K562 (cell line): ENCODE data around the gene IDI2. TPM values are rescaled to one million over a fixed set of nuclear protein-coding genes. Genes with fewer than 3 reads are reported as not detected.

Experiments
- ATAC-seq: fragments of 200-7000 bp; cut with Tn5 transposase; 3 replicates; pipeline ENCODE4 v1.9.1; 2020; ENCODE audit warnings: moderate library complexity
- BruUV-seq: library from RNA; stranded (reverse); fragments of 400-500 nt; replicated peaks from 2 replicates; lab custom pipeline; 2021; lab: Mats Ljungman, UMichigan
- CTCF ChIA-PET: fragments of 300-600 bp; formaldehyde crosslinking; extraction: SDS; loops from one replicate; lab custom pipeline; 2021; ENCODE audit warnings: low intra/inter-chr PET ratio; lab: Yijun Ruan, JAX
- POLR2A ChIA-PET: fragments of 300-600, 350-650 bp; sonication (Branson Sonifier 250); formaldehyde crosslinking; extraction: SDS; loops from one replicate; lab custom pipeline; 2021; ENCODE audit warnings: antibody characterized with exemption, inconsistent platforms; lab: Yijun Ruan, JAX
- DNase-seq, 4 experiments: peaks; one replicate each; pipeline versions ENCODE4 v3.0.0 to v3.0.0-alpha.2; 2011 to 2018; ENCODE audit warnings: low spot score in 3 of 4, mixed read lengths in 3 of 4; ENCODE audit errors: extremely low read depth in 1 of 4
- FAIRE-seq: peaks from 2 replicates; lab custom pipeline; 2011; peaks lifted over from hg19 to GRCh38; lab: Jason Lieb, UNC
- H2AFZ ChIP-seq: 2 replicates; pipeline ENCODE4 v1.6.0; 2011; ENCODE audit warnings: low read depth, low read length, control low read depth, inconsistent platforms
- H3K27ac ChIP-seq: fragments of 200-600 bp; 3 replicates; pipeline ENCODE4 v1.8.0; 2011; ENCODE audit warnings: low read depth, mild to moderate bottlenecking, control low read depth, inconsistent platforms, low read length, moderate library complexity, mixed read lengths; ENCODE audit errors: extremely low read depth
- H3K27me3 ChIP-seq, 2 experiments: fragments of 300-600 bp in 1 of 2; 2 replicates in 1 of 2; 3 replicates in 1 of 2; pipeline versions ENCODE4 v1.6.0 to v1.8.0; 2011; ENCODE audit warnings: inconsistent platforms in 2 of 2, low read length in 2 of 2, mild to moderate bottlenecking in 1 of 2, mixed read lengths in 1 of 2, moderate library complexity in 1 of 2; ENCODE audit not compliant: control insufficient read depth in 2 of 2, insufficient read depth in 2 of 2
- H3K36me3 ChIP-seq: fragments of 300-600 bp; 3 replicates; pipeline ENCODE4 v1.8.0; 2011; ENCODE audit warnings: mild to moderate bottlenecking, low read length, inconsistent platforms; ENCODE audit not compliant: control insufficient read depth, insufficient read depth
- H3K4me1 ChIP-seq, 2 experiments: fragments of 200-600 bp in 1 of 2; replicated peaks in 1 of 2; 2 replicates in 1 of 2; 3 replicates in 1 of 2; pipeline versions ENCODE4 v1.5.1 to v1.8.0; 2011; ENCODE audit warnings: inconsistent platforms in 2 of 2, low read length in 2 of 2, mild to moderate bottlenecking in 1 of 2, mixed read lengths in 1 of 2, moderate library complexity in 1 of 2; ENCODE audit not compliant: control insufficient read depth in 2 of 2, insufficient read depth in 2 of 2
- H3K4me2 ChIP-seq: 2 replicates; pipeline ENCODE4 v1.6.1; 2011; ENCODE audit warnings: low read length, control low read depth, inconsistent platforms, mixed read lengths; ENCODE audit not compliant: insufficient read depth
- H3K4me3 ChIP-seq: fragments of 200-600 bp; sonication (generic), shearing (Covaris generic); 2 replicates; pipeline ENCODE4 v1.5.1; 2016; ENCODE audit warnings: control low read depth, inconsistent platforms
- H3K79me2 ChIP-seq: fragments of 200-600 bp; 3 replicates; pipeline ENCODE4 v1.8.0; 2011; ENCODE audit warnings: low read length, inconsistent platforms; ENCODE audit not compliant: control insufficient read depth, insufficient read depth
- H3K9ac ChIP-seq, 2 experiments: 2 replicates each; pipeline versions ENCODE4 v1.6.0 to v1.6.1; 2011; ENCODE audit warnings: low read depth in 2 of 2, low read length in 2 of 2, control low read depth in 1 of 2, inconsistent platforms in 1 of 2, mild to moderate bottlenecking in 1 of 2, mixed read lengths in 1 of 2; ENCODE audit not compliant: insufficient read depth in 1 of 2
- H3K9me1 ChIP-seq: one replicate; pipeline ENCODE4 v1.6.0; 2011; ENCODE audit warnings: inconsistent platforms, mild to moderate bottlenecking, low read length, moderate library complexity; ENCODE audit not compliant: control insufficient read depth, insufficient read depth
- H3K9me3 ChIP-seq: replicated peaks from 2 replicates; pipeline ENCODE4 v1.5.1; 2011; ENCODE audit warnings: low read depth, low read length, inconsistent platforms; ENCODE audit not compliant: control insufficient read depth, insufficient read depth
- H4K20me1 ChIP-seq: replicated peaks from 2 replicates; pipeline ENCODE4 v1.6.1; 2011; ENCODE audit warnings: low read length, inconsistent platforms, mixed read lengths; ENCODE audit not compliant: control insufficient read depth, insufficient read depth
- BCL6 ChIP-seq: fragments of 250-450 bp; sonication (Bioruptor Pico); IDR thresholded peaks from 2 replicates; pipeline ENCODE4 v1.4.0; 2020
- C11orf30 ChIP-seq: fragments of 450-650 bp; IDR thresholded peaks from 2 replicates; pipeline ENCODE4 v1.6.1; 2016; ENCODE audit warnings: low read depth, mild to moderate bottlenecking
- FOXP1 ChIP-seq: sonication (generic); formaldehyde crosslinking; IDR thresholded peaks from 2 replicates; pipeline ENCODE4 v1.8.0; 2022; ENCODE audit warnings: mild to moderate bottlenecking, missing genetic modification reagents
- GABPB1 ChIP-seq: sonication (generic); formaldehyde crosslinking; IDR thresholded peaks from 2 replicates; pipeline ENCODE4 v1.8.0; 2022; ENCODE audit warnings: mild to moderate bottlenecking, missing genetic modification reagents
- GATAD2A ChIP-seq: fragments of 450-650 bp; IDR thresholded peaks from 2 replicates; pipeline ENCODE4 v1.6.1; 2017
- HIVEP1 ChIP-seq: fragments of 250-450 bp; sonication (Bioruptor Pico); IDR thresholded peaks from 2 replicates; pipeline ENCODE4 v1.4.0; 2020; ENCODE audit warnings: mild to moderate bottlenecking
- MTA3 ChIP-seq: fragments of 450-650 bp; formaldehyde crosslinking; IDR thresholded peaks from 2 replicates; pipeline ENCODE4 v1.6.1; 2017; ENCODE audit warnings: mild to moderate bottlenecking, borderline replicate concordance
- NBN ChIP-seq: fragments of 450-650 bp; IDR thresholded peaks from 2 replicates; pipeline ENCODE4 v1.6.1; 2016; ENCODE audit warnings: low read depth, mild to moderate bottlenecking
- PHB ChIP-seq: fragments of 250-450 bp; sonication (Bioruptor Pico); IDR thresholded peaks from 2 replicates; pipeline ENCODE4 v1.5.0; 2021
- POU5F1 ChIP-seq: fragments of 150-350 bp; IDR thresholded peaks from 2 replicates; pipeline ENCODE4 v1.6.1; 2014; ENCODE audit warnings: borderline replicate concordance, low read length, low read depth, mild to moderate bottlenecking; ENCODE audit not compliant: partially characterized antibody
- TGIF2 ChIP-seq: sonication (generic); formaldehyde crosslinking; IDR thresholded peaks from 2 replicates; pipeline ENCODE4 v1.8.1; 2022; ENCODE audit warnings: mild to moderate bottlenecking, missing genetic modification reagents, moderate library complexity
- XRCC3 ChIP-seq: fragments of 450-650 bp; IDR thresholded peaks from 2 replicates; pipeline ENCODE4 v1.6.1; 2017; ENCODE audit warnings: mild to moderate bottlenecking, moderate library complexity
- ZNF197 ChIP-seq: fragments of 200-800 bp; sonication (Bioruptor generic); IDR thresholded peaks from 2 replicates; pipeline ENCODE4 v1.6.1; 2016; ENCODE audit warnings: low read depth, missing genetic modification characterization, missing compliant biosample characterization
- ZNF551 ChIP-seq: fragments of 250-450 bp; sonication (Bioruptor Pico); IDR thresholded peaks from 2 replicates; pipeline ENCODE4 v1.5.0; 2021; ENCODE audit warnings: mild to moderate bottlenecking, moderate library complexity
- ZNF699 ChIP-seq: fragments of 250-450 bp; sonication (Bioruptor Pico); IDR thresholded peaks from 2 replicates; pipeline ENCODE4 v1.8.0; 2021; ENCODE audit warnings: mild to moderate bottlenecking, moderate library complexity; ENCODE audit not compliant: insufficient replicate concordance
- ZZZ3 ChIP-seq: fragments of 450-650 bp; IDR thresholded peaks from 2 replicates; pipeline ENCODE4 v1.6.1; 2016; ENCODE audit warnings: antibody characterized with exemption, mild to moderate bottlenecking, moderate library complexity
- WGBS: fragments of 100-300 bp; shearing (Covaris generic); methylation state at CpG from one replicate; pipeline ENCODE4 v1.1.6; 2016; ENCODE audit warnings: low coverage, mixed read lengths; ENCODE audit not compliant: insufficient coverage; ENCODE audit errors: missing lambda C conversion rate; 5-methylcytosine and 5-hydroxymethylcytosine counted together
- in situ Hi-C: fragments of 300-500 bp; cut with MboI; formaldehyde crosslinking; loops from 4 replicates; pipeline ENCODE4 v1.15.0; 2018; ENCODE audit warnings: inconsistent platforms, mixed read lengths
- intact Hi-C: fragments of 100-400 bp; cut with micrococcal nuclease; formaldehyde crosslinking; loops from 2 replicates; pipeline ENCODE4 v1.14.2; 2022
- polyA plus RNA-seq, 8 experiments: library from polyadenylated mRNA; depleted of rRNA in 4 of 8; stranded (reverse) in 5 of 8; unstranded in 3 of 8; fragments of >200 nt; fragmentation: Nextera tagmentation in 2 of 8; fragmentation: Illumina TruSeq in 1 of 8; extraction: Ambion mirVana in 2 of 8; extraction: Trizol in 1 of 8; gene quantifications; 2 replicates each; pipeline versions ENCODE4 v1.2.1 to v1.2.3, GENCODE V29; 2011 to 2014; ENCODE audit warnings: inconsistent platforms in 1 of 8, missing spikeins in 1 of 8
- total RNA-seq, 7 experiments: library from RNA; depleted of rRNA in 6 of 7; stranded (reverse); fragments of >200 nt in 6 of 7; fragmentation: Illumina TruSeq in 2 of 7; extraction: Trizol in 2 of 7; gene quantifications; 2 replicates each; pipeline versions ENCODE4 v1.2.1 to v1.2.3, GENCODE V29; 2011 to 2021; ENCODE audit warnings: low replicate concordance in 1 of 7
- TF ChIP-seq, protein P1 (sequence below): fragments of 250-450 bp; sonication (Bioruptor Pico); IDR thresholded peaks from 2 replicates; pipeline ENCODE4 v1.8.0; 2021; ENCODE audit warnings: moderate library complexity, mild to moderate bottlenecking, inconsistent platforms
- TF ChIP-seq, protein P2 (sequence below): sonication (generic); formaldehyde crosslinking; IDR thresholded peaks from 2 replicates; pipeline ENCODE4 v1.8.1; 2023; ENCODE audit warnings: mild to moderate bottlenecking, missing genetic modification reagents
- TF ChIP-seq, protein P3 (sequence below): fragments of 250-450 bp; sonication (Bioruptor Pico); IDR thresholded peaks from 2 replicates; pipeline ENCODE4 v1.8.0; 2022; ENCODE audit warnings: inconsistent platforms
- TF ChIP-seq, protein P4 (sequence below): fragments of 450-650 bp; formaldehyde crosslinking; conservative IDR thresholded peaks from 2 replicates; pipeline ENCODE4 v1.4.0; 2022; ENCODE audit warnings: mild to moderate bottlenecking, missing genetic modification characterization

IDI2 gene
- total and polyA plus RNA-seq, 9 of the 15 experiments (the other 6 are each of a cell fraction or from before 2014, with no cell fraction given) = not detected

DNA sequence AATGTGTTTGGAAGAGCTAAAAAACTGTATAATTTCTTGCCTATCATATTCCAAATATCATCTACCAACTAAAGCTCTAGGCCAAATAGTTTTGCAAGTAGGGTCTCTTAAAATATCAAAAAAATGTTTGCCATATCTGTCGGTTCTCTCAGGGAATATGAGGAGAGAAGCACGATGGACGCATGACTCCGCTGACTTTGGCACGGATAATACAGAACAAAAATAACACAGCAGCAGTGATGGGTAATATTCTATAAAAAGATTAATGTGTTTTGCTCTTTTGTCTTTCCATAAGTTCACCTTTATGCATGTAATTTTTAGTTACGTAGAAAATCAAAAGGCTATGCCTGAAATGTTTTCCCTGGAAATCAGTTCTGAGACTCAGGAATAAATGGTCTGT is 919 bp upstream of the IDI2 start:
- H3K27ac ChIP-seq = no peak overlapping the region
- ATAC-seq (no peak), DNase-seq (no peak), FAIRE-seq (no peak)
- H3K9me3 ChIP-seq = no peaks in the 10 kb centered on the region
- in situ Hi-C loops (no loop called here), intact Hi-C loops (no loop called here)
- no peak overlapping the region for H3K4me3 ChIP-seq
- H3K4me1 ChIP-seq = peaks cover 6% of the 10 kb centered on the region in 2 experiments; a peak in 3 of 5 replicates
- ChIA-PET POLR2A (interaction anchor here (1.0 to 2.1 kb wide), 2 partner anchors 10 to 115 kb away, joined by 3 to 8 read pairs; no protein-coding TSS in a partner anchor), CTCF (no interaction called here)
- H4K20me1 ChIP-seq = no peaks in the 10 kb centered on the region
- H3K36me3 ChIP-seq = no peaks in the 10 kb centered on the region
- H3K9ac ChIP-seq = no peak overlapping the region
- H3K27me3 ChIP-seq = no peaks in the 10 kb centered on the region
- H2AFZ ChIP-seq = no peak overlapping the region
- H3K9me1 ChIP-seq = no peaks in the 10 kb centered on the region
- 95% methylated on average over 6 of the region's 6 CpGs for WGBS
- no peaks in the 10 kb centered on the region for H3K79me2 ChIP-seq
- no peak overlapping the region for H3K4me2 ChIP-seq
- no TSS peak for BruUV-seq
- TF ChIP-seq ZNF197 = no peak
- no peak for TF ChIP-seq GATAD2A
- no peak for TF ChIP-seq ZNF551 (CRISPR knock-in tag)
- no peak for TF ChIP-seq ZNF699 (CRISPR knock-in tag)
- no peak for TF ChIP-seq POU5F1
- no peak for TF ChIP-seq GABPB1
- no peak for TF ChIP-seq NBN
- TF ChIP-seq, protein P1, sequence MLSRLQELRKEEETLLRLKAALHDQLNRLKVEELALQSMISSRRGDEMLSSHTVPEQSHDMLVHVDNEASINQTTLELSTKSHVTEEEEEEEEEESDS (CRISPR knock-in tag) = no peak
- TF ChIP-seq HIVEP1 (CRISPR knock-in tag) = no peak
- no peak for TF ChIP-seq MTA3
- TF ChIP-seq C11orf30 = no peak
- TF ChIP-seq, protein P2, sequence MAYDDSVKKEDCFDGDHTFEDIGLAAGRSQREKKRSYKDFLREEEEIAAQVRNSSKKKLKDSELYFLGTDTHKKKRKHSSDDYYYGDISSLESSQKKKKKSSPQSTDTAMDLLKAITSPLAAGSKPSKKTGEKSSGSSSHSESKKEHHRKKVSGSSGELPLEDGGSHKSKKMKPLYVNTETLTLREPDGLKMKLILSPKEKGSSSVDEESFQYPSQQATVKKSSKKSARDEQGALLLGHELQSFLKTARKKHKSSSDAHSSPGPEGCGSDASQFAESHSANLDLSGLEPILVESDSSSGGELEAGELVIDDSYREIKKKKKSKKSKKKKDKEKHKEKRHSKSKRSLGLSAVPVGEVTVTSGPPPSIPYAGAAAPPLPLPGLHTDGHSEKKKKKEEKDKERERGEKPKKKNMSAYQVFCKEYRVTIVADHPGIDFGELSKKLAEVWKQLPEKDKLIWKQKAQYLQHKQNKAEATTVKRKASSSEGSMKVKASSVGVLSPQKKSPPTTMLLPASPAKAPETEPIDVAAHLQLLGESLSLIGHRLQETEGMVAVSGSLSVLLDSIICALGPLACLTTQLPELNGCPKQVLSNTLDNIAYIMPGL (CRISPR knock-in tag) = no peak
- TF ChIP-seq TGIF2 = no peak
- TF ChIP-seq BCL6 (CRISPR knock-in tag) = no peak
- no peak for TF ChIP-seq XRCC3
- TF ChIP-seq ZZZ3 = no peak
- TF ChIP-seq, protein P3, sequence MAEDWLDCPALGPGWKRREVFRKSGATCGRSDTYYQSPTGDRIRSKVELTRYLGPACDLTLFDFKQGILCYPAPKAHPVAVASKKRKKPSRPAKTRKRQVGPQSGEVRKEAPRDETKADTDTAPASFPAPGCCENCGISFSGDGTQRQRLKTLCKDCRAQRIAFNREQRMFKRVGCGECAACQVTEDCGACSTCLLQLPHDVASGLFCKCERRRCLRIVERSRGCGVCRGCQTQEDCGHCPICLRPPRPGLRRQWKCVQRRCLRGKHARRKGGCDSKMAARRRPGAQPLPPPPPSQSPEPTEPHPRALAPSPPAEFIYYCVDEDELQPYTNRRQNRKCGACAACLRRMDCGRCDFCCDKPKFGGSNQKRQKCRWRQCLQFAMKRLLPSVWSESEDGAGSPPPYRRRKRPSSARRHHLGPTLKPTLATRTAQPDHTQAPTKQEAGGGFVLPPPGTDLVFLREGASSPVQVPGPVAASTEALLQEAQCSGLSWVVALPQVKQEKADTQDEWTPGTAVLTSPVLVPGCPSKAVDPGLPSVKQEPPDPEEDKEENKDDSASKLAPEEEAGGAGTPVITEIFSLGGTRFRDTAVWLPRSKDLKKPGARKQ (CRISPR knock-in tag) = no peak
- no peak for TF ChIP-seq PHB
- no peak for TF ChIP-seq FOXP1 (CRISPR knock-in tag)
- TF ChIP-seq, protein P4, sequence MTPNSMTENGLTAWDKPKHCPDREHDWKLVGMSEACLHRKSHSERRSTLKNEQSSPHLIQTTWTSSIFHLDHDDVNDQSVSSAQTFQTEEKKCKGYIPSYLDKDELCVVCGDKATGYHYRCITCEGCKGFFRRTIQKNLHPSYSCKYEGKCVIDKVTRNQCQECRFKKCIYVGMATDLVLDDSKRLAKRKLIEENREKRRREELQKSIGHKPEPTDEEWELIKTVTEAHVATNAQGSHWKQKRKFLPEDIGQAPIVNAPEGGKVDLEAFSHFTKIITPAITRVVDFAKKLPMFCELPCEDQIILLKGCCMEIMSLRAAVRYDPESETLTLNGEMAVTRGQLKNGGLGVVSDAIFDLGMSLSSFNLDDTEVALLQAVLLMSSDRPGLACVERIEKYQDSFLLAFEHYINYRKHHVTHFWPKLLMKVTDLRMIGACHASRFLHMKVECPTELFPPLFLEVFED (CRISPR knock-in tag) = no peak
- TF ChIP-seq, all 486 proteins: peak for 0
